IMR-90 (cell line): ENCODE measurements around the gene CARD10.

Experiments
- NFE2L2 ChIP-seq: fragments of 150-350 bp; IDR thresholded peaks from 2 replicates; pipeline ENCODE4 v1.6.1; 2016; ENCODE audit warnings: low read depth, mild to moderate bottlenecking, low read length
- POLR2A ChIP-seq: IDR thresholded peaks from 2 replicates; pipeline ENCODE4 v1.6.1; 2012; ENCODE audit warnings: mild to moderate bottlenecking, low read depth, low read length
- TF ChIP-seq, protein P1 (sequence below): conservative IDR thresholded peaks from 2 replicates; pipeline ENCODE4 v1.5.1; 2012; ENCODE audit warnings: mild to moderate bottlenecking, low read depth, low read length, improper control_type of control experiment

DNA sequence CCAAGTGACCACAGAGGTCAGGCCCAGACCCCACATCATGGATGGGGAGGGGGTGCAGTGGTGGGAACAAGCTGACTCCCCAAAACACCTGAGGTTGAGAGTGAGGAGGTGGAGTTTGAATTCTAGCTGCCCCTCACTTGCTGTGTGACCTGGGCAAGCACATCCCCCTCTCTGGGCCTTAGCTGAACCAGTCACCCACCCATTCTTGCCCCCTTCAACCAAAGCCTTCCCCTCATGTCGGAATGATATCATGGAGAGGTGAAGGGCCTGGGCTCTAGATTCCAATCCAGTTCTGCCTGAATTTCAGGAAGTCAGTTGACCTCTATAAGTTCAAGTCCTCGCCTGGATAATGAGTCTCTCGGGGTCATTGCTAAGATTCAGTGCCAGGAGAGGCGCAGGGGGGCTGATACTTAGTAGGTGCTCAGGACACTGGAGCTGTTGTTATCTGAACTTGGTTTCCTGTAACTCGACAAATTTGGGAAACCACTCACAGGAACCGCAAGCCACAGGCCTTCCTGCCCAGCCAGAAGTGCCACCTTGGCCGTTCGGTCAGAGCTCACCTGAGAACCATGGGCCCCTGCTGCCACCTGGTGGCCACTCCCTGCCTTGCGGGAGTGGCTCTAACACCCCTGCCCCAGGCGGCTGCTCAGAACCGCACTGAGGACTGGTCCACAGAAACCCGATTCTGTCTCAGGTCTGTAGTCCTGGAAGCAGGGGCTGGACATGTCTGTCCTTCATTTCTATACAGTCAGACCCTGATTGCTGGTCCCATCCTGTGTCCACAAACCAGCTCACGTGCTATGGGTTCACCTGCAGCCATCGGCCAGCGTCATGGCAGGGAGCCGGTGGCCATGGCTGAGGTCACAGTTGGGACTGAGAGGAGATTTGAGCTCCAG is 47.9 kb upstream of the CARD10 start:
- TF ChIP-seq NFE2L2 (no peak), POLR2A (0 out of 2 replicates have a peak, but pooled peaks have one; percentile 21)
- TF ChIP-seq, protein P1, sequence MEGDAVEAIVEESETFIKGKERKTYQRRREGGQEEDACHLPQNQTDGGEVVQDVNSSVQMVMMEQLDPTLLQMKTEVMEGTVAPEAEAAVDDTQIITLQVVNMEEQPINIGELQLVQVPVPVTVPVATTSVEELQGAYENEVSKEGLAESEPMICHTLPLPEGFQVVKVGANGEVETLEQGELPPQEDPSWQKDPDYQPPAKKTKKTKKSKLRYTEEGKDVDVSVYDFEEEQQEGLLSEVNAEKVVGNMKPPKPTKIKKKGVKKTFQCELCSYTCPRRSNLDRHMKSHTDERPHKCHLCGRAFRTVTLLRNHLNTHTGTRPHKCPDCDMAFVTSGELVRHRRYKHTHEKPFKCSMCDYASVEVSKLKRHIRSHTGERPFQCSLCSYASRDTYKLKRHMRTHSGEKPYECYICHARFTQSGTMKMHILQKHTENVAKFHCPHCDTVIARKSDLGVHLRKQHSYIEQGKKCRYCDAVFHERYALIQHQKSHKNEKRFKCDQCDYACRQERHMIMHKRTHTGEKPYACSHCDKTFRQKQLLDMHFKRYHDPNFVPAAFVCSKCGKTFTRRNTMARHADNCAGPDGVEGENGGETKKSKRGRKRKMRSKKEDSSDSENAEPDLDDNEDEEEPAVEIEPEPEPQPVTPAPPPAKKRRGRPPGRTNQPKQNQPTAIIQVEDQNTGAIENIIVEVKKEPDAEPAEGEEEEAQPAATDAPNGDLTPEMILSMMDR, result peak; percentile 80
